GM12875 (cell line): Measurements from ENCODE around the gene OR13G1.

ENCODE experiments used
- H3K4me3 ChIP-seq: one replicate; pipeline ENCODE4 v1.5.1; 2011; ENCODE audit warnings: low read depth, low read length, control low read depth
- TF ChIP-seq, protein P1 (sequence below): IDR thresholded peaks from 2 replicates; pipeline ENCODE4 v1.5.1; 2011; ENCODE audit warnings: low read depth, mild to moderate bottlenecking, control low read depth, inconsistent platforms, low read length, moderate library complexity, borderline replicate concordance; ENCODE audit not compliant: insufficient read depth

The OR13G1 gene

GRCh38 chr1:247680171-247680570 lies 632 bp upstream of the OR13G1 start:
- TF ChIP-seq, protein P1, sequence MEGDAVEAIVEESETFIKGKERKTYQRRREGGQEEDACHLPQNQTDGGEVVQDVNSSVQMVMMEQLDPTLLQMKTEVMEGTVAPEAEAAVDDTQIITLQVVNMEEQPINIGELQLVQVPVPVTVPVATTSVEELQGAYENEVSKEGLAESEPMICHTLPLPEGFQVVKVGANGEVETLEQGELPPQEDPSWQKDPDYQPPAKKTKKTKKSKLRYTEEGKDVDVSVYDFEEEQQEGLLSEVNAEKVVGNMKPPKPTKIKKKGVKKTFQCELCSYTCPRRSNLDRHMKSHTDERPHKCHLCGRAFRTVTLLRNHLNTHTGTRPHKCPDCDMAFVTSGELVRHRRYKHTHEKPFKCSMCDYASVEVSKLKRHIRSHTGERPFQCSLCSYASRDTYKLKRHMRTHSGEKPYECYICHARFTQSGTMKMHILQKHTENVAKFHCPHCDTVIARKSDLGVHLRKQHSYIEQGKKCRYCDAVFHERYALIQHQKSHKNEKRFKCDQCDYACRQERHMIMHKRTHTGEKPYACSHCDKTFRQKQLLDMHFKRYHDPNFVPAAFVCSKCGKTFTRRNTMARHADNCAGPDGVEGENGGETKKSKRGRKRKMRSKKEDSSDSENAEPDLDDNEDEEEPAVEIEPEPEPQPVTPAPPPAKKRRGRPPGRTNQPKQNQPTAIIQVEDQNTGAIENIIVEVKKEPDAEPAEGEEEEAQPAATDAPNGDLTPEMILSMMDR = no peak
- no peak overlapping the region for H3K4me3 ChIP-seq

DNA sequence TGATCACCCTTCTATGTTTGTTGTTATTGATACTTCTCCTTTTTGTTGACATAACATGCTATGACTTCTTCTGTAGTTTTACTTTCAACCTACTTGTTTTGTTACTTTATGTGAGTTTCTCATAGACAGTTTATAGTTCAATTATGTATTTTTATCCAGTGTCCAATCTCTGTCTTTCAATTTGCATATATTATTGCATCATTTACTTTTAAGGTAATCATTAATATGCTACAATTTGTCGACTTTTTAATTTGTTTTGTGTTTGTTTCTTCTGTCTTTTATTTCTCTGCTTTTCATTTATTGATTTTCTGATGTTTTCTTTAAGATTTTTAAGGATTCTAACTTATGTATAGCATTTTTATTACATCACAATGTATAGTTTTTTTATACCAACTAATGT lies 10.3 kb downstream of the OR13G1 start:
- TF ChIP-seq, protein P1 = no peak
- H3K4me3 ChIP-seq = no peak overlapping the region

- no peak overlapping the region for H3K4me3 ChIP-seq
- TF ChIP-seq, protein P1 = no peak
Measured at GRCh38 chr1:247656221-247656875, 23.2 kb downstream of the OR13G1 start.

DNA sequence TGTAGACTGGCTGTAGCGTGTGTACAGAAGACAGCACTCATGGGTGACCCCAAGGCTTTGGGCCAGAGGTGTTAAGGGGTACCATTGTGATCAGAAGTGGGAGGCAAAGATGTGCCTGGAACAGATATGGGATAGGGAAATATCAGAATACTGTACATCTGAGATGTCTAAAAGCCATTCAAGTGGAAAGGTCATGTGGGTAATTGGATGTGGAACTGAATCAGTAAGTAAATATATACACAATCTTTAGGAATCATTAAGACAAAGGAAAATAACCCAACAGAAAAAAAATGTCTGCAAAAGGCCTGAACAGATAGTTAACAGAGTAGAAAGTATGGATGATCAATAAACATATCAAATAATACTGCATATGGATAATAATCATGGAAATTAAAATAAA lies 26.5 kb downstream of the OR13G1 start:
- H3K4me3 ChIP-seq = no peak overlapping the region
- TF ChIP-seq, protein P1 = no peak

GRCh38 chr1:247647864-247648263 lies 31.7 kb downstream of the OR13G1 start:
- H3K4me3 ChIP-seq = no peak overlapping the region
- TF ChIP-seq, protein P1 = no peak

- TF ChIP-seq, protein P1 = no peak
- H3K4me3 ChIP-seq = no peak overlapping the region
Measured at GRCh38 chr1:247646867-247647266, 32.7 kb downstream of the OR13G1 start.

GRCh38 chr1:247642742-247643141 lies 36.8 kb downstream of the OR13G1 start:
- H3K4me3 ChIP-seq = no peak overlapping the region
- TF ChIP-seq, protein P1 = no peak
